ENCODE measurements around the gene MT1M. TPM values are rescaled to one million over a fixed set of nuclear protein-coding genes. Genes with fewer than 3 reads are reported as not detected.
A peak's percentile ranks its signal among the peaks of the same experiment; 100 is the strongest.

Gene MT1M
- total and polyA plus RNA-seq, 2 donors from 2014 or later: 15.3 to 27.9 TPM

DNA sequence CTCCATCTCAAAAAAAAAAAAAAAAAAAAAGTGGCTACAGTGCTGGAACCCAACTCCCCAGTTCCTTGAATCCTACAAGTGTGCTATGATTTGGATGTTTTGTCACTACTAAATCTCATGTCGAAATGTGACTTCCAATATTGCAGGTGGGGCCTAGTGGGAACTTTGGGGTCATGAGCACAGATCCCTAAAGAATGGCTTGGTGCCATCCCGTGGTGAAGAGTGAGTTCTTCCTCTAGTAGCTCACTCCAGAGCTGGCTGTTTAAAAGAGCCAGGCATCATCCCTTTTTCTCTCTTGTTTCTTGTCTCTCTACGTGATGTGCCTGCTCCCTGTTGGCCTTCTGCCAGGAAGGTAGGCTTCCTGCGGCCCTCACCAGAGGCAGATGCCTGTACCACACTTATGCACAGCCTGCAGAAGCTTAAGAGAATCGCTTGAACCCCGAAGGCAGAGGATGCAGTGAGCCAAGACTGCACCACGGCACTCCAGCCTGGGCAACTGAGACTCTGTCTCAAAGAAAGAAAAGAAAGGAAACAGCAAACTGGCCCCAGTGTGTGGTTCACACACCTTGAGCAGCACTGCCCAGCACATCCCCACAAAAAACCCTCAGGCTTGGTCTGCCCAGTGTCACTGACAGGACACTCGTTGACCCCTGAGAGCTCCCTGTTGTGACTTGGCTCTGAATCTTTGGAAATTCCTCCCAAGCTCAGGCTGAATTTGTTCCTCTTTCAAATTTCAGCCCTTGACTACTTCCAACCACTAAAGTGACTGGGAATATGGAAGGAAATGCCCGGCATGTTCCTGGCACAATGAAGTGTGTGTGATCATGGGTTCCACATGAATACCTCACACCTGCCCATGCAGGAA lies 3.7 kb upstream of the MT1M start:
- H3K4me3 ChIP-seq (ENCODE audit: low read length in 3 of 3): no peak overlapping the region
- intact Hi-C loops (cut with DNase I): no loop called here
- H3K9ac ChIP-seq (ENCODE audit: low read length in 3 of 3): no peak overlapping the region
- no peaks in the 10 kb centered on the region for H3K9me3 ChIP-seq (ENCODE audit: control insufficient read depth in 2 of 3, insufficient read depth in 1 of 3, low read length in 3 of 3)
- TF ChIP-seq, protein P1, sequence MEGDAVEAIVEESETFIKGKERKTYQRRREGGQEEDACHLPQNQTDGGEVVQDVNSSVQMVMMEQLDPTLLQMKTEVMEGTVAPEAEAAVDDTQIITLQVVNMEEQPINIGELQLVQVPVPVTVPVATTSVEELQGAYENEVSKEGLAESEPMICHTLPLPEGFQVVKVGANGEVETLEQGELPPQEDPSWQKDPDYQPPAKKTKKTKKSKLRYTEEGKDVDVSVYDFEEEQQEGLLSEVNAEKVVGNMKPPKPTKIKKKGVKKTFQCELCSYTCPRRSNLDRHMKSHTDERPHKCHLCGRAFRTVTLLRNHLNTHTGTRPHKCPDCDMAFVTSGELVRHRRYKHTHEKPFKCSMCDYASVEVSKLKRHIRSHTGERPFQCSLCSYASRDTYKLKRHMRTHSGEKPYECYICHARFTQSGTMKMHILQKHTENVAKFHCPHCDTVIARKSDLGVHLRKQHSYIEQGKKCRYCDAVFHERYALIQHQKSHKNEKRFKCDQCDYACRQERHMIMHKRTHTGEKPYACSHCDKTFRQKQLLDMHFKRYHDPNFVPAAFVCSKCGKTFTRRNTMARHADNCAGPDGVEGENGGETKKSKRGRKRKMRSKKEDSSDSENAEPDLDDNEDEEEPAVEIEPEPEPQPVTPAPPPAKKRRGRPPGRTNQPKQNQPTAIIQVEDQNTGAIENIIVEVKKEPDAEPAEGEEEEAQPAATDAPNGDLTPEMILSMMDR (IDR thresholded peaks at IDR 0.05; ENCODE audit: borderline replicate concordance, extremely low read depth, insufficient read depth): no peak
- no peak overlapping the region for H3K27ac ChIP-seq (ENCODE audit: low read depth in 2 of 2, low read length in 2 of 2)
- no peaks in the 10 kb centered on the region for H3K36me3 ChIP-seq (ENCODE audit: control insufficient read depth in 2 of 3, insufficient read depth in 3 of 3, low read length in 3 of 3)
- peaks cover 16% of the 10 kb centered on the region for H3K27me3 ChIP-seq (ENCODE audit: control insufficient read depth, insufficient read depth, low read length)
- peaks cover 0 to 6% (median 0%) of the 10 kb centered on the region in 3 donors for H3K4me1 ChIP-seq (ENCODE audit: control insufficient read depth in 2 of 3, insufficient read depth in 2 of 3, low read depth in 1 of 3, low read length in 3 of 3)
- FAIRE-seq (no peak), DNase-seq (no peak)

DNA sequence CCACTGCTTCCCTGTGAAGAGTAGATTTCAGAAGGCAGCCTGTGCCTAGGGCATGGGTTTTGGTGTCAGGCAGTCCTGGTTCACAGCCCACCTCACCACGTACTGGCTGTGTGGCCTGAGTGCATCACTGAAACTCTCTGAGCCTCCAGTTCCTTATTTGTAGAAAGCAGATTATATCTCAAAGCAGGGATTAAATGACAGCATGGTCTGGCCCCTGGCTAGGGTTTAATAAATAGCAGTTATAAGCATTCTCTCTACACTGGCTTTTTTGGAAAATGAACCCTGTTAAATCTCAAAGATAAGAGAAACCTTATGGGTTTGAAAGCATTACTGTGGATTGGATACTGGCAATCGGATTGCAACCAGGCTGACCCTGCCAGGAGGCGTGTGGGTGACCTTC lies 2.9 kb upstream of the MT1M start:
- Histone ChIP-seq H3K36me3 (ENCODE audit: control insufficient read depth in 2 of 3, insufficient read depth in 3 of 3, low read length in 3 of 3) (no peaks in the 10 kb centered on the region), H3K27me3 (ENCODE audit: control insufficient read depth, insufficient read depth, low read length) (peaks cover 24% of the 10 kb centered on the region), H3K4me1 (ENCODE audit: control insufficient read depth in 2 of 3, insufficient read depth in 2 of 3, low read depth in 1 of 3, low read length in 3 of 3) (peaks cover 0 to 6% (median 0%) of the 10 kb centered on the region in 3 donors), H3K9me3 (ENCODE audit: control insufficient read depth in 2 of 3, insufficient read depth in 1 of 3, low read length in 3 of 3) (no peaks in the 10 kb centered on the region), H3K9ac (ENCODE audit: low read length in 3 of 3) (no peak overlapping the region), H3K4me3 (ENCODE audit: low read length in 3 of 3) (no peak overlapping the region), H3K27ac (ENCODE audit: low read depth in 2 of 2, low read length in 2 of 2) (no peak overlapping the region)
- no peak for FAIRE-seq
- no peak for DNase-seq
- TF ChIP-seq, protein P1 (IDR thresholded peaks at IDR 0.05; ENCODE audit: borderline replicate concordance, extremely low read depth, insufficient read depth): no peak
- intact Hi-C loops (cut with DNase I): no loop called here

DNA sequence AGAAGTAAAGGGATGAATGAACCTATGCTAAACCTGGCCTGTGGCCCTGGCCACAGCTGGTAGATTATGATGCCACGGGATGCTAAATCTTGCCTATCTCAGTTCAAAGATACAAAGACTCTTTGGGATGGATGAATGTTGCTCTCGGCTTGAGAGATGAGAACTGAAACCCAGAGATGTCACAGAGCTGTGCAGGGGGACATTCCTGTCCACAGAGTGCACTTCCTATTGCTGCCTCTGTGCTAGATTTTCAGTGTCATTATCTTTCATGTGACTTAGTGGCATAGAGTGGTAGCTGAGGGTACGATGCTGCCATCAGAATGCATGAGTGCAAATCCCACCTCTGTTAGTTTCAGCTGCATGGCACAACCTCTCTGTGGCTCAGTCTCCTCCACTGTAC lies 2.3 kb upstream of the MT1M start:
- intact Hi-C loops (cut with DNase I): no loop called here
- FAIRE-seq (no peak), DNase-seq (peak in 1 of 5 donors; percentile 14)
- H3K9ac ChIP-seq (ENCODE audit: low read length in 3 of 3): no peak overlapping the region
- H3K27me3 ChIP-seq (ENCODE audit: control insufficient read depth, insufficient read depth, low read length): peaks cover 30% of the 10 kb centered on the region
- no peak overlapping the region for H3K27ac ChIP-seq (ENCODE audit: low read depth in 2 of 2, low read length in 2 of 2)
- peaks cover 0 to 7% (median 0%) of the 10 kb centered on the region in 3 donors for H3K4me1 ChIP-seq (ENCODE audit: control insufficient read depth in 2 of 3, insufficient read depth in 2 of 3, low read depth in 1 of 3, low read length in 3 of 3)
- TF ChIP-seq, protein P1 (IDR thresholded peaks at IDR 0.05; ENCODE audit: borderline replicate concordance, extremely low read depth, insufficient read depth): no peak
- H3K9me3 ChIP-seq (ENCODE audit: control insufficient read depth in 2 of 3, insufficient read depth in 1 of 3, low read length in 3 of 3): no peaks in the 10 kb centered on the region
- no peak overlapping the region for H3K4me3 ChIP-seq (ENCODE audit: low read length in 3 of 3)
- H3K36me3 ChIP-seq (ENCODE audit: control insufficient read depth in 2 of 3, insufficient read depth in 3 of 3, low read length in 3 of 3): no peaks in the 10 kb centered on the region

Data from kidney (tissue), 14 donors.